GM12878 (cell line): ENCODE measurements around the gene RAET1E. TPM values are rescaled to one million over a fixed set of nuclear protein-coding genes. Genes with fewer than 3 reads are reported as not detected.

Experiments
- ATAC-seq: fragments of 200-7000 bp; cut with Tn5 transposase; 3 replicates; pipeline ENCODE4 v1.9.1; 2020; ENCODE audit warnings: mild to moderate bottlenecking, moderate library complexity
- BruUV-seq: library from RNA; stranded (reverse); fragments of 400-500 nt; replicated peaks from 2 replicates; lab custom pipeline; 2021; lab: Mats Ljungman, UMichigan
- CTCF ChIA-PET: fragments of 300-600 bp; sonication (Branson Sonifier 250); formaldehyde crosslinking; extraction: SDS; loops from one replicate; lab custom pipeline; 2021; ENCODE audit warnings: inconsistent platforms; lab: Yijun Ruan, JAX
- POLR2A ChIA-PET: fragments of 350-600 bp; formaldehyde crosslinking; extraction: SDS; loops from one replicate; lab custom pipeline; 2021; ENCODE audit warnings: inconsistent platforms; lab: Charles Lee
- RAD21 ChIA-PET: fragments of 300-600 bp; sonication (Branson Sonifier 250); formaldehyde crosslinking; loops from one replicate; lab custom pipeline; 2023; ENCODE audit warnings: antibody characterized with exemption; ENCODE audit not compliant: unreplicated experiment; lab: Charles Lee
- SMC1A ChIA-PET: fragments of 300-600 bp; sonication (Branson Sonifier 250); formaldehyde crosslinking; loops from one replicate; lab custom pipeline; 2023; ENCODE audit not compliant: unreplicated experiment, uncharacterized antibody; lab: Charles Lee
- DNase-seq: peaks from one replicate; pipeline ENCODE4 v3.0.0-alpha.2; 2011; ENCODE audit warnings: low read depth, low spot score
- FAIRE-seq: peaks from 3 replicates; lab custom pipeline; 2011; peaks lifted over from hg19 to GRCh38; lab: Jason Lieb, UNC
- H2AFZ ChIP-seq: 2 replicates; pipeline ENCODE4 v1.6.0; 2011; ENCODE audit warnings: low read depth, low read length, control low read depth; ENCODE audit not compliant: control insufficient read depth
- H3K27ac ChIP-seq: 2 replicates; pipeline ENCODE4 v1.5.1; 2011; ENCODE audit warnings: control low read depth; ENCODE audit not compliant: control insufficient read depth, insufficient read depth
- H3K27me3 ChIP-seq, 2 experiments: replicated peaks in 1 of 2; 2 replicates each; pipeline versions ENCODE4 v1.6.0 to v1.6.1; 2011; ENCODE audit warnings: low read length in 1 of 2; ENCODE audit not compliant: control insufficient read depth in 2 of 2, insufficient read depth in 2 of 2
- H3K36me3 ChIP-seq, 2 experiments: 2 replicates each; pipeline ENCODE4 v1.5.1; 2011; ENCODE audit warnings: low read length in 1 of 2; ENCODE audit not compliant: control insufficient read depth in 2 of 2, insufficient read depth in 2 of 2
- H3K4me1 ChIP-seq: 2 replicates; pipeline ENCODE4 v1.6.1; 2011; ENCODE audit warnings: mild to moderate bottlenecking, low read length, moderate library complexity, mixed read lengths; ENCODE audit not compliant: control insufficient read depth, insufficient read depth
- H3K4me2 ChIP-seq: 2 replicates; pipeline ENCODE4 v1.6.0; 2011; ENCODE audit warnings: control low read depth; ENCODE audit not compliant: control insufficient read depth, insufficient read depth
- H3K4me3 ChIP-seq: fragments of 200-600 bp; sonication (generic); 2 replicates; pipeline ENCODE4 v1.5.1; 2016
- H3K79me2 ChIP-seq: 2 replicates; pipeline ENCODE4 v1.6.0; 2011; ENCODE audit warnings: low read length; ENCODE audit not compliant: control insufficient read depth, insufficient read depth
- H3K9ac ChIP-seq: 2 replicates; pipeline ENCODE4 v1.8.0; 2011; ENCODE audit warnings: low read length, control low read depth, mixed read lengths; ENCODE audit not compliant: control insufficient read depth, insufficient read depth
- H3K9me3 ChIP-seq: replicated peaks from 3 replicates; pipeline ENCODE4 v1.5.1; 2011; ENCODE audit warnings: mild to moderate bottlenecking, low read length; ENCODE audit not compliant: control insufficient read depth, insufficient read depth
- H4K20me1 ChIP-seq: 2 replicates; pipeline ENCODE4 v1.6.0; 2011; ENCODE audit not compliant: control insufficient read depth, insufficient read depth
- BHLHE40 ChIP-seq, 2 experiments: fragments of 450-650 bp in 1 of 2; IDR thresholded peaks; 2 replicates each; pipeline ENCODE4 v1.6.1; 2011 to 2017; ENCODE audit warnings: low read depth in 2 of 2, borderline replicate concordance in 1 of 2, improper control_type of control experiment in 1 of 2, low read length in 1 of 2, mild to moderate bottlenecking in 1 of 2
- CBFB ChIP-seq: IDR thresholded peaks from 2 replicates; pipeline ENCODE4 v1.6.1; 2016; ENCODE audit warnings: antibody characterized with exemption, low read depth
- ELK1 ChIP-seq: IDR thresholded peaks from 2 replicates; pipeline ENCODE4 v1.6.1; 2012; ENCODE audit warnings: low read depth, low read length, improper control_type of control experiment
- FOXM1 ChIP-seq: IDR thresholded peaks from 2 replicates; pipeline ENCODE4 v1.6.1; 2012; ENCODE audit warnings: low read depth, mild to moderate bottlenecking, inconsistent platforms, low read length, moderate library complexity
- HDAC2 ChIP-seq: fragments of 200-600 bp; sonication (generic); IDR thresholded peaks from 2 replicates; pipeline ENCODE4 v1.6.1; 2017
- HDGF ChIP-seq: fragments of 450-650 bp; IDR thresholded peaks from 2 replicates; pipeline ENCODE4 v1.6.1; 2016; ENCODE audit warnings: antibody characterized with exemption
- IRF3 ChIP-seq: fragments of 450-650 bp; IDR thresholded peaks from 2 replicates; pipeline ENCODE4 v1.6.1; 2014; ENCODE audit warnings: mild to moderate bottlenecking
- NFXL1 ChIP-seq: fragments of 450-650 bp; IDR thresholded peaks from 2 replicates; pipeline ENCODE4 v1.6.1; 2017; ENCODE audit warnings: antibody characterized with exemption, mild to moderate bottlenecking, borderline replicate concordance
- NRF1 ChIP-seq: conservative IDR thresholded peaks from 2 replicates; pipeline ENCODE4 v1.6.1; 2011; ENCODE audit warnings: mild to moderate bottlenecking, low read depth, low read length, improper control_type of control experiment
- POU2F2 ChIP-seq: IDR thresholded peaks from 3 replicates; pipeline ENCODE4 v1.6.1; 2011; ENCODE audit warnings: low read depth, mild to moderate bottlenecking, low read length, borderline replicate concordance
- RB1 ChIP-seq: fragments of 450-650 bp; formaldehyde crosslinking; IDR thresholded peaks from 2 replicates; pipeline ENCODE4 v1.6.1; 2017; ENCODE audit warnings: mild to moderate bottlenecking, borderline replicate concordance
- REST ChIP-seq: IDR thresholded peaks from 2 replicates; pipeline ENCODE4 v1.6.1; 2012; ENCODE audit warnings: mild to moderate bottlenecking, low read depth, low read length
- SMC3 ChIP-seq: IDR thresholded peaks from 2 replicates; pipeline ENCODE4 v1.6.1; 2011; ENCODE audit warnings: low read length, improper control_type of control experiment, borderline replicate concordance
- SP1 ChIP-seq: IDR thresholded peaks from one replicate; pipeline ENCODE4 v1.6.1; 2011; ENCODE audit warnings: low read depth, low read length
- STAT3 ChIP-seq: IDR thresholded peaks from 2 replicates; pipeline ENCODE4 v1.6.1; 2011; ENCODE audit warnings: low read depth, low read length, improper control_type of control experiment
- WGBS: methylation state at CpG from one replicate; pipeline ENCODE4 v1.1.6; 2016; ENCODE audit warnings: low lambda C conversion rate; ENCODE audit not compliant: insufficient replicate concordance, insufficient coverage; ENCODE audit errors: missing lambda C conversion rate; 5-methylcytosine and 5-hydroxymethylcytosine counted together
- in situ Hi-C: fragments of 300-500 bp; cut with MboI; formaldehyde crosslinking; loops from 9 replicates; pipeline ENCODE4 v1.14.3; 2018; ENCODE audit warnings: mixed read lengths
- intact Hi-C: fragments of 100-400 bp; cut with micrococcal nuclease; formaldehyde crosslinking; loops from one replicate; pipeline ENCODE4 v1.14.2; 2022; ENCODE audit not compliant: unreplicated experiment
- polyA plus RNA-seq, 11 experiments: library from polyadenylated mRNA; depleted of rRNA in 4 of 11; unstranded in 6 of 11; stranded (reverse) in 5 of 11; fragments of >200 nt; fragmentation: Nextera tagmentation in 4 of 11; fragmentation: Illumina TruSeq in 1 of 11; extraction: Ambion mirVana in 4 of 11; extraction: Trizol in 1 of 11; gene quantifications; 1 replicate in 1 of 11; 2 replicates in 10 of 11; pipeline versions ENCODE4 v1.2.1 to v1.2.3, GENCODE V29; 2011 to 2016; ENCODE audit warnings: inconsistent platforms in 2 of 11, missing spikeins in 2 of 11, low read depth in 1 of 11
- total RNA-seq, 4 experiments: library from RNA; depleted of rRNA in 3 of 4; stranded (reverse); fragments of >200 nt in 3 of 4; fragmentation: Illumina TruSeq in 1 of 4; extraction: Trizol in 1 of 4; gene quantifications; 2 replicates each; pipeline versions ENCODE4 v1.2.1 to v1.2.3, GENCODE V29; 2013 to 2021

Gene RAET1E
- total and polyA plus RNA-seq, 10 of the 15 experiments (the other 5 are each of a cell fraction or from before 2014, with no cell fraction given) = not detected

- H4K20me1 ChIP-seq = no peaks in the 10 kb centered on the region; the same call in 1 of the 2 replicates
- DNase-seq = no peak
- H3K79me2 ChIP-seq = no peaks in the 10 kb centered on the region
- peaks cover 5 to 12% of the 10 kb centered on the region in 2 experiments for H3K27me3 ChIP-seq
- ChIA-PET SMC1A (no interaction called here), CTCF (no interaction called here), POLR2A (no interaction called here), RAD21 (no interaction called here)
- H3K36me3 ChIP-seq = no peaks in the 10 kb centered on the region
- H3K9ac ChIP-seq = no peak overlapping the region
- TF ChIP-seq RB1 (no peak), HDAC2 (no peak), IRF3 (no peak), ELK1 (no peak), FOXM1 (no peak), STAT3 (no peak), BHLHE40 (IDR thresholded peaks at IDR 0.05; ENCODE audit: borderline replicate concordance in 1 of 2, low read depth in 2 of 2, low read length in 1 of 2) (no peak), REST (no peak), NFXL1 (no peak), CBFB (no peak), SMC3 (no peak), SP1 (no peak), HDGF (no peak), POU2F2 (no peak), NRF1 (no peak)
- no peak overlapping the region for H3K4me2 ChIP-seq
- H3K27ac ChIP-seq = no peak overlapping the region
- H3K4me3 ChIP-seq = no peak overlapping the region
- H3K4me1 ChIP-seq = no peaks in the 10 kb centered on the region
- intact Hi-C loops (no loop called here), in situ Hi-C loops (no loop called here)
- 44% methylated on average over 6 of the region's 6 CpGs for WGBS
- BruUV-seq = no TSS peak
- no peak for ATAC-seq
- H2AFZ ChIP-seq = no peak overlapping the region
- FAIRE-seq = no peak
- no peaks in the 10 kb centered on the region; the same call in 2 of the 3 replicates for H3K9me3 ChIP-seq
Observed at GRCh38 chr6:149921361-149921760, 23.4 kb upstream of the RAET1E start.
